Measurements from ENCODE around the gene PPEF1. TPM values are rescaled to one million over a fixed set of nuclear protein-coding genes. Genes with fewer than 3 reads are reported as not detected.

The PPEF1 gene
- total RNA-seq, 1 donor from 2014 or later = 0.26 TPM

- no peak overlapping the region for H3K4me2 ChIP-seq
- H3K9ac ChIP-seq = no peak overlapping the region
- H3K27me3 ChIP-seq = no peaks in the 10 kb centered on the region
- no peaks in the 10 kb centered on the region for H3K4me1 ChIP-seq
- H3K27me3 Mint-ChIP-seq (ENCODE audit: insufficient read depth, low read depth) = no peaks in the 10 kb centered on the region
- H2AFZ ChIP-seq (replicated peaks) = no peak overlapping the region
- no peak overlapping the region for H3K27ac Mint-ChIP-seq
- no peak overlapping the region for H3K4me3 ChIP-seq
- no peak for TF ChIP-seq CTCF (IDR thresholded peaks at IDR 0.05)
- no peak for TF ChIP-seq EZH2 (IDR thresholded peaks at IDR 0.05)
- no peak for TF ChIP-seq EZH2phosphoT487 (IDR thresholded peaks at IDR 0.05)
- no peaks in the 10 kb centered on the region for H3K79me2 ChIP-seq (ENCODE audit: low read depth)
- H3K9me3 Mint-ChIP-seq = peaks cover 8% of the 10 kb centered on the region
- no peak overlapping the region for H3K4me3 Mint-ChIP-seq
- no peak for DNase-seq (ENCODE audit: low spot score)
- no peak overlapping the region for H3K27ac ChIP-seq
- no peaks in the 10 kb centered on the region for H3F3A ChIP-seq (ENCODE audit: low read depth)
- H3K36me3 Mint-ChIP-seq = no peaks in the 10 kb centered on the region
- no peaks in the 10 kb centered on the region for H3K36me3 ChIP-seq
- H4K20me1 ChIP-seq (ENCODE audit: low read depth) = no peaks in the 10 kb centered on the region
- H3K9me3 ChIP-seq (ENCODE audit: low read depth) = no peaks in the 10 kb centered on the region
- H3K4me1 Mint-ChIP-seq = no peaks in the 10 kb centered on the region
Observed at GRCh38 chrX:18748499-18748898, 41.1 kb downstream of the PPEF1 start.

GRCh38 chrX:18753631-18754030 is 46.2 kb downstream of the PPEF1 start:
- peaks cover 9% of the 10 kb centered on the region for H3K4me1 Mint-ChIP-seq
- TF ChIP-seq EZH2phosphoT487 (IDR thresholded peaks at IDR 0.05) (no peak), CTCF (IDR thresholded peaks at IDR 0.05) (no peak), EZH2 (IDR thresholded peaks at IDR 0.05) (no peak)
- Histone ChIP-seq H3K36me3 (no peaks in the 10 kb centered on the region), H3K4me3 (no peak overlapping the region), H3K27me3 (no peaks in the 10 kb centered on the region), H3K9ac (no peak overlapping the region), H3K9me3 (ENCODE audit: low read depth) (no peaks in the 10 kb centered on the region), H3K4me1 (no peaks in the 10 kb centered on the region), H3K4me2 (no peak overlapping the region), H3F3A (ENCODE audit: low read depth) (no peaks in the 10 kb centered on the region), H3K27ac (no peak overlapping the region), H4K20me1 (ENCODE audit: low read depth) (no peaks in the 10 kb centered on the region), H2AFZ (replicated peaks) (no peak overlapping the region), H3K79me2 (ENCODE audit: low read depth) (no peaks in the 10 kb centered on the region)
- H3K27ac Mint-ChIP-seq = no peak overlapping the region
- H3K27me3 Mint-ChIP-seq (ENCODE audit: insufficient read depth, low read depth) = no peaks in the 10 kb centered on the region
- no peaks in the 10 kb centered on the region for H3K36me3 Mint-ChIP-seq
- no peak for DNase-seq (ENCODE audit: low spot score)
- no peak overlapping the region for H3K4me3 Mint-ChIP-seq
- peaks cover 8% of the 10 kb centered on the region for H3K9me3 Mint-ChIP-seq

GRCh38 chrX:18755651-18756050 is 48.2 kb downstream of the PPEF1 start:
- no peaks in the 10 kb centered on the region for H3K36me3 Mint-ChIP-seq
- H3K27me3 Mint-ChIP-seq (ENCODE audit: insufficient read depth, low read depth) = no peaks in the 10 kb centered on the region
- peaks cover 8% of the 10 kb centered on the region for H3K9me3 Mint-ChIP-seq
- TF ChIP-seq EZH2 (IDR thresholded peaks at IDR 0.05) (no peak), EZH2phosphoT487 (IDR thresholded peaks at IDR 0.05) (no peak), CTCF (IDR thresholded peaks at IDR 0.05) (no peak)
- Histone ChIP-seq H2AFZ (replicated peaks) (no peak overlapping the region), H3K27me3 (no peaks in the 10 kb centered on the region), H3K27ac (no peak overlapping the region), H3K4me3 (no peak overlapping the region), H3K9ac (no peak overlapping the region), H3K79me2 (ENCODE audit: low read depth) (no peaks in the 10 kb centered on the region), H3K36me3 (no peaks in the 10 kb centered on the region), H3K4me1 (no peaks in the 10 kb centered on the region), H4K20me1 (ENCODE audit: low read depth) (no peaks in the 10 kb centered on the region), H3K9me3 (ENCODE audit: low read depth) (no peaks in the 10 kb centered on the region), H3F3A (ENCODE audit: low read depth) (no peaks in the 10 kb centered on the region), H3K4me2 (no peak overlapping the region)
- no peak for DNase-seq (ENCODE audit: low spot score)
- no peak overlapping the region for H3K27ac Mint-ChIP-seq
- peaks cover 12% of the 10 kb centered on the region for H3K4me1 Mint-ChIP-seq
- H3K4me3 Mint-ChIP-seq = no peak overlapping the region

Data from neural progenitor cell (in vitro differentiated cells).